Measurements from ENCODE around the gene ADGRG2. TPM values are rescaled to one million over a fixed set of nuclear protein-coding genes. Genes with fewer than 3 reads are reported as not detected.

The ADGRG2 gene
- total and polyA plus RNA-seq, 9 of the 15 experiments (the other 6 are each of a cell fraction or from before 2014, with no cell fraction given), result 0.03 TPM; not detected in 8

GRCh38 chrX:18984381-18985185, 137.7 kb downstream of the ADGRG2 start (continued):
- TF ChIP-seq, protein P1, sequence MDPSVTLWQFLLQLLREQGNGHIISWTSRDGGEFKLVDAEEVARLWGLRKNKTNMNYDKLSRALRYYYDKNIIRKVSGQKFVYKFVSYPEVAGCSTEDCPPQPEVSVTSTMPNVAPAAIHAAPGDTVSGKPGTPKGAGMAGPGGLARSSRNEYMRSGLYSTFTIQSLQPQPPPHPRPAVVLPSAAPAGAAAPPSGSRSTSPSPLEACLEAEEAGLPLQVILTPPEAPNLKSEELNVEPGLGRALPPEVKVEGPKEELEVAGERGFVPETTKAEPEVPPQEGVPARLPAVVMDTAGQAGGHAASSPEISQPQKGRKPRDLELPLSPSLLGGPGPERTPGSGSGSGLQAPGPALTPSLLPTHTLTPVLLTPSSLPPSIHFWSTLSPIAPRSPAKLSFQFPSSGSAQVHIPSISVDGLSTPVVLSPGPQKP (CRISPR knock-in tag; IDR thresholded peaks at IDR 0.05), result no peak
- TF ChIP-seq TEAD4 (IDR thresholded peaks at IDR 0.05; ENCODE audit: low read length), result no peak
- no peak for TF ChIP-seq TEAD4 (CRISPR knock-in tag; IDR thresholded peaks at IDR 0.05; ENCODE audit: borderline replicate concordance)
- TF ChIP-seq SMARCC2 (IDR thresholded peaks at IDR 0.05; ENCODE audit: low read depth), result no peak
- no peak for TF ChIP-seq ZNF717 (CRISPR knock-in tag; IDR thresholded peaks at IDR 0.05)
- no peak for TF ChIP-seq WHSC1 (IDR thresholded peaks at IDR 0.05; ENCODE audit: low read length)
- TF ChIP-seq FOXJ2 (tag; IDR thresholded peaks at IDR 0.05), result no peak
- TF ChIP-seq PREB (CRISPR knock-in tag; IDR thresholded peaks at IDR 0.05), result no peak
- TF ChIP-seq ZNF644 (tag; IDR thresholded peaks at IDR 0.05; ENCODE audit: low read depth), result no peak
- no peak for TF ChIP-seq RBM25 (IDR thresholded peaks at IDR 0.05; ENCODE audit: low read depth, low read length, severe bottlenecking)
- TF ChIP-seq, protein P2, sequence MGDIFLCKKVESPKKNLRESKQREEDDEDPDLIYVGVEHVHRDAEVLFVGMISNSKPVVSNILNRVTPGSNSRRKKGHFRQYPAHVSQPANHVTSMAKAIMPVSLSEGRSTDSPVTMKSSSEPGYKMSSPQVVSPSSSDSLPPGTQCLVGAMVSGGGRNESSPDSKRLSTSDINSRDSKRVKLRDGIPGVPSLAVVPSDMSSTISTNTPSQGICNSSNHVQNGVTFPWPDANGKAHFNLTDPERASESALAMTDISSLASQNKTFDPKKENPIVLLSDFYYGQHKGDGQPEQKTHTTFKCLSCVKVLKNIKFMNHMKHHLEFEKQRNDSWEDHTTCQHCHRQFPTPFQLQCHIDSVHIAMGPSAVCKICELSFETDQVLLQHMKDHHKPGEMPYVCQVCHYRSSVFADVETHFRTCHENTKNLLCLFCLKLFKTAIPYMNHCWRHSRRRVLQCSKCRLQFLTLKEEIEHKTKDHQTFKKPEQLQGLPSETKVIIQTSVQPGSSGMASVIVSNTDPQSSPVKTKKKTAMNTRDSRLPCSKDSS (IDR thresholded peaks at IDR 0.05; ENCODE audit: low read depth, partially characterized antibody), result no peak
- no peak for TF ChIP-seq NUFIP1 (IDR thresholded peaks at IDR 0.05; ENCODE audit: partially characterized antibody)
- TF ChIP-seq U2AF1 (optimal IDR thresholded peaks at IDR 0.05; ENCODE audit: low read depth, low read length), result no peak
- TF ChIP-seq ZSCAN32 (CRISPR knock-in tag; IDR thresholded peaks at IDR 0.05), result no peak
- no peak for TF ChIP-seq ZHX1 (conservative IDR thresholded peaks at IDR 0.05; ENCODE audit: low read length)
- TF ChIP-seq POLR2A (conservative IDR thresholded peaks at IDR 0.05), result peak; percentile 69
- TF ChIP-seq CBX5 (IDR thresholded peaks at IDR 0.05; ENCODE audit: borderline replicate concordance, low read depth), result no peak
- TF ChIP-seq, protein P3, sequence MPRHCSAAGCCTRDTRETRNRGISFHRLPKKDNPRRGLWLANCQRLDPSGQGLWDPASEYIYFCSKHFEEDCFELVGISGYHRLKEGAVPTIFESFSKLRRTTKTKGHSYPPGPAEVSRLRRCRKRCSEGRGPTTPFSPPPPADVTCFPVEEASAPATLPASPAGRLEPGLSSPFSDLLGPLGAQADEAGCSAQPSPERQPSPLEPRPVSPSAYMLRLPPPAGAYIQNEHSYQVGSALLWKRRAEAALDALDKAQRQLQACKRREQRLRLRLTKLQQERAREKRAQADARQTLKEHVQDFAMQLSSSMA (CRISPR knock-in tag; IDR thresholded peaks at IDR 0.05), result no peak
- no peak for TF ChIP-seq ERF (CRISPR knock-in tag; IDR thresholded peaks at IDR 0.05)
- 0 out of 2 replicates have a peak, but pooled peaks have one; percentile 56 for TF ChIP-seq GTF2A2 (tag; IDR thresholded peaks at IDR 0.05)
- TF ChIP-seq NCOA2 (IDR thresholded peaks at IDR 0.05; ENCODE audit: partially characterized antibody in 2 of 2), result no peak
- no peak for TF ChIP-seq HES1 (IDR thresholded peaks at IDR 0.05; ENCODE audit: low read depth)

Measured in K562 (cell line).